Mucosa of descending colon (tissue), 3 donors: ENCODE data around the gene AADACL3. TPM values are rescaled to one million over a fixed set of nuclear protein-coding genes. Genes with fewer than 3 reads are reported as not detected.

Source experiments
- ATAC-seq: fragments of 200-7000 bp; cut with Tn5 transposase; one replicate; pipeline ENCODE4 v1.9.1; 2020; ENCODE audit warnings: mild to moderate bottlenecking, moderate library complexity
- DNase-seq, 3 donors: peaks; one replicate each; pipeline ENCODE4 v3.0.0-alpha.2; 2020
- H3K36me3 ChIP-seq: fragments of 200-600 bp; one replicate; pipeline ENCODE4 v1.8.0; 2021; ENCODE audit warnings: low read depth, mild to moderate bottlenecking
- H3K4me1 ChIP-seq: fragments of 200-600 bp; one replicate; pipeline ENCODE4 v1.8.0; 2021; ENCODE audit warnings: low read depth, mild to moderate bottlenecking
- H3K4me3 ChIP-seq: fragments of 200-600 bp; one replicate; pipeline ENCODE4 v1.8.0; 2021; ENCODE audit warnings: mild to moderate bottlenecking
- H3K9me3 ChIP-seq: fragments of 200-600 bp; one replicate; pipeline ENCODE4 v1.8.0; 2021; ENCODE audit warnings: mild to moderate bottlenecking
- CTCF ChIP-seq: fragments of 200-600 bp; IDR thresholded peaks from one replicate; pipeline ENCODE4 v1.8.0; 2022; ENCODE audit warnings: antibody characterized with exemption, mild to moderate bottlenecking
- intact Hi-C, 2 donors: fragments of 100-400 bp; cut with DNase I in 1 of 2; cut with micrococcal nuclease in 1 of 2; formaldehyde crosslinking; loops; one replicate each; pipeline versions ENCODE4 v1.11.0 to v1.11.1; 2022; cut with DNase I, micrococcal nuclease
- total RNA-seq, 3 donors: library from RNA; stranded (reverse); fragmentation: NEBNext Ultra II Directional in 2 of 3; extraction: Animal tissue kit (Norgen Biotek cat#: 25700) in 2 of 3; gene quantifications; one replicate each; pipeline versions ENCODE4 v1.2.1 to v1.2.4, GENCODE V29; 2021 to 2023
- donor health status: DM: no; HTN: no; CAD: no; lungs with moderate emphysema.
- donor health status: DM: no; HTN: no; CAD: no.
- donor health status: DM: no; HTN: yes; CAD: no.

Gene AADACL3
- total RNA-seq, 3 donors from 2014 or later: not detected

GRCh38 chr1:12769976-12770505 lies 54.1 kb downstream of the AADACL3 start:
- H3K4me3 ChIP-seq: no peak overlapping the region
- no peak for TF ChIP-seq CTCF
- DNase-seq: no peak
- no peaks in the 10 kb centered on the region for H3K4me1 ChIP-seq
- intact Hi-C loops: no loop called here
- ATAC-seq: no peak
- H3K36me3 ChIP-seq: no peaks in the 10 kb centered on the region
- H3K9me3 ChIP-seq: no peaks in the 10 kb centered on the region

- intact Hi-C loops: no loop called here
- H3K9me3 ChIP-seq: no peaks in the 10 kb centered on the region
- TF ChIP-seq CTCF: no peak
- ATAC-seq (no peak), DNase-seq (no peak)
- no peaks in the 10 kb centered on the region for H3K36me3 ChIP-seq
- H3K4me3 ChIP-seq: no peak overlapping the region
- no peaks in the 10 kb centered on the region for H3K4me1 ChIP-seq
Observed at GRCh38 chr1:12770620-12771019, 54.7 kb downstream of the AADACL3 start.

- intact Hi-C loops: no loop called here
- no peak for DNase-seq
- Histone ChIP-seq H3K4me3 (no peak overlapping the region), H3K9me3 (no peaks in the 10 kb centered on the region), H3K4me1 (no peaks in the 10 kb centered on the region), H3K36me3 (no peaks in the 10 kb centered on the region)
- TF ChIP-seq CTCF: no peak
- no peak for ATAC-seq
Observed at GRCh38 chr1:12771186-12771585, 55.3 kb downstream of the AADACL3 start.

- no peak for ATAC-seq
- DNase-seq: no peak
- TF ChIP-seq CTCF: no peak
- no peaks in the 10 kb centered on the region for H3K36me3 ChIP-seq
- H3K9me3 ChIP-seq: no peaks in the 10 kb centered on the region
- H3K4me1 ChIP-seq: no peaks in the 10 kb centered on the region
- no peak overlapping the region for H3K4me3 ChIP-seq
- intact Hi-C loops: no loop called here
Observed at GRCh38 chr1:12772520-12772919, 56.6 kb downstream of the AADACL3 start.

GRCh38 chr1:12773438-12773837 lies 57.5 kb downstream of the AADACL3 start, which contains the start of gene PRAMEF12:
TSS of gene PRAMEF12 (plus strand) at chr1:12773738. CDS start at chr1:12774868, 1,130 bp downstream.
- Histone ChIP-seq H3K9me3 (no peaks in the 10 kb centered on the region), H3K36me3 (no peaks in the 10 kb centered on the region), H3K4me3 (no peak within 1 kb of the TSS), H3K4me1 (no peaks in the 10 kb centered on the region)
- intact Hi-C loops: no loop called here
- no peak for DNase-seq
- no peak for ATAC-seq
- TF ChIP-seq CTCF: no peak
